Mesenchymal stem cell (in vitro differentiated cells and primary cell): Measurements from ENCODE around the gene PLPP4.

ENCODE experiments used
- DNase-seq: peaks from one replicate; pipeline ENCODE4 v3.0.0-alpha.2; 2013
- H2AFZ ChIP-seq: one replicate; pipeline ENCODE4 v1.6.1; 2013; ENCODE audit warnings: low read depth, mild to moderate bottlenecking, control low read depth, inconsistent platforms, low read length, moderate library complexity
- H2AK5ac ChIP-seq: 2 replicates; pipeline ENCODE4 v1.6.1; 2013; ENCODE audit warnings: low read length, moderate library complexity, mild to moderate bottlenecking, inconsistent platforms; ENCODE audit not compliant: severe bottlenecking
- H2BK120ac ChIP-seq: one replicate; pipeline ENCODE4 v1.6.1; 2013; ENCODE audit warnings: low read depth, mild to moderate bottlenecking, inconsistent platforms, low read length, moderate library complexity
- H2BK12ac ChIP-seq, 2 experiments: one replicate each; pipeline ENCODE4 v1.6.1; 2013; ENCODE audit warnings: inconsistent platforms in 2 of 2, low read length in 2 of 2, mild to moderate bottlenecking in 2 of 2, moderate library complexity in 2 of 2, control low read depth in 1 of 2
- H2BK15ac ChIP-seq: one replicate; pipeline ENCODE4 v1.6.1; 2013; ENCODE audit warnings: mild to moderate bottlenecking, low read depth, inconsistent platforms; ENCODE audit not compliant: poor library complexity, severe bottlenecking
- H2BK5ac ChIP-seq: 2 replicates; pipeline ENCODE4 v1.6.1; 2013; ENCODE audit warnings: low read depth, mild to moderate bottlenecking, low read length, control low read depth, inconsistent platforms; ENCODE audit not compliant: poor library complexity, severe bottlenecking
- H3K14ac ChIP-seq, 2 experiments: one replicate each; pipeline ENCODE4 v1.6.1; 2013; ENCODE audit warnings: inconsistent platforms in 2 of 2, low read length in 2 of 2, control low read depth in 1 of 2, mild to moderate bottlenecking in 1 of 2, moderate library complexity in 1 of 2
- H3K18ac ChIP-seq, 2 experiments: one replicate each; pipeline ENCODE4 v1.6.1; 2013; ENCODE audit warnings: inconsistent platforms in 2 of 2, low read length in 2 of 2, control low read depth in 1 of 2, low read depth in 1 of 2, mild to moderate bottlenecking in 1 of 2
- H3K23ac ChIP-seq, 2 experiments: one replicate each; pipeline ENCODE4 v1.6.1; 2013; ENCODE audit warnings: inconsistent platforms in 2 of 2, low read length in 2 of 2, mild to moderate bottlenecking in 2 of 2, moderate library complexity in 2 of 2, control low read depth in 1 of 2
- H3K27ac ChIP-seq: 2 replicates; pipeline ENCODE4 v1.5.1; 2013; ENCODE audit warnings: mild to moderate bottlenecking, moderate library complexity, low read length, control low read depth, inconsistent platforms; ENCODE audit not compliant: poor library complexity, severe bottlenecking
- H3K27me3 ChIP-seq, 2 experiments: 2 replicates each; pipeline versions ENCODE4 v1.6.1 to v1.7.0; 2013; ENCODE audit warnings: low read length in 2 of 2, mild to moderate bottlenecking in 2 of 2, moderate library complexity in 2 of 2, control low read depth in 1 of 2, inconsistent platforms in 1 of 2; ENCODE audit not compliant: control insufficient read depth in 1 of 2, insufficient read depth in 1 of 2
- H3K36me3 ChIP-seq, 2 experiments: 2 replicates each; pipeline versions ENCODE4 v1.6.1 to v1.7.0; 2013; ENCODE audit warnings: low read length in 2 of 2, control low read depth in 1 of 2, inconsistent platforms in 1 of 2, low read depth in 1 of 2, mild to moderate bottlenecking in 1 of 2; ENCODE audit not compliant: insufficient read depth in 2 of 2, control insufficient read depth in 1 of 2
- H3K4ac ChIP-seq, 2 experiments: one replicate each; pipeline ENCODE4 v1.6.1; 2013; ENCODE audit warnings: inconsistent platforms in 2 of 2, low read length in 2 of 2, mild to moderate bottlenecking in 2 of 2, moderate library complexity in 2 of 2, control low read depth in 1 of 2, low read depth in 1 of 2
- H3K4me1 ChIP-seq: 2 replicates; pipeline ENCODE4 v1.6.1; 2013; ENCODE audit warnings: low read depth, low read length, control low read depth; ENCODE audit not compliant: control insufficient read depth, insufficient read depth
- H3K4me2 ChIP-seq: 2 replicates; pipeline ENCODE4 v1.6.1; 2013; ENCODE audit warnings: low read length, mild to moderate bottlenecking, inconsistent platforms; ENCODE audit not compliant: poor library complexity, severe bottlenecking
- H3K4me3 ChIP-seq, 2 experiments: 2 replicates each; pipeline versions ENCODE4 v1.5.1 to v1.7.0; 2013; ENCODE audit warnings: low read length in 2 of 2, mild to moderate bottlenecking in 2 of 2, control low read depth in 1 of 2, low read depth in 1 of 2; ENCODE audit not compliant: insufficient read depth in 1 of 2
- H3K79me1 ChIP-seq: replicated peaks from 2 replicates; pipeline ENCODE4 v1.6.1; 2013; ENCODE audit warnings: mild to moderate bottlenecking, control low read depth, low read length, inconsistent platforms; ENCODE audit not compliant: poor library complexity, severe bottlenecking
- H3K9ac ChIP-seq: 2 replicates; pipeline ENCODE4 v1.7.0; 2013; ENCODE audit warnings: mild to moderate bottlenecking, low read length, moderate library complexity
- H3K9me3 ChIP-seq: 2 replicates; pipeline ENCODE4 v1.7.0; 2013; ENCODE audit warnings: mild to moderate bottlenecking, low read length; ENCODE audit not compliant: control insufficient read depth
- H4K8ac ChIP-seq: one replicate; pipeline ENCODE4 v1.6.1; 2013; ENCODE audit warnings: inconsistent platforms, mild to moderate bottlenecking, low read length, moderate library complexity
- H4K91ac ChIP-seq: one replicate; pipeline ENCODE4 v1.6.1; 2013; ENCODE audit warnings: mild to moderate bottlenecking, low read length, inconsistent platforms
- WGBS: methylation state at CpG from one replicate; pipeline ENCODE4 v1.1.7; 2013; ENCODE audit warnings: mixed read lengths; 5-methylcytosine and 5-hydroxymethylcytosine counted together

PLPP4 gene

GRCh38 chr10:120570418-120570817 lies 113.4 kb downstream of the PLPP4 start:
- Histone ChIP-seq H3K9me3 (no peaks in the 10 kb centered on the region), H3K9ac (no peak overlapping the region), H2BK5ac (no peak overlapping the region), H3K4me1 (no peaks in the 10 kb centered on the region), H2BK12ac (no peak overlapping the region), H3K36me3 (no peaks in the 10 kb centered on the region), H3K14ac (no peak overlapping the region), H4K8ac (no peak overlapping the region), H4K91ac (no peak overlapping the region), H2BK120ac (no peak overlapping the region), H3K4me3 (no peak overlapping the region), H3K27me3 (no peaks in the 10 kb centered on the region), H2BK15ac (no peak overlapping the region), H2AFZ (no peak overlapping the region), H3K18ac (no peak overlapping the region), H3K4ac (no peak overlapping the region), H3K79me1 (no peaks in the 10 kb centered on the region), H2AK5ac (no peak overlapping the region), H3K4me2 (no peak overlapping the region), H3K27ac (no peak overlapping the region), H3K23ac (no peak overlapping the region)
- WGBS, result 89% methylated on average over 2 of the region's 2 CpGs
- no peak for DNase-seq

- H3K14ac ChIP-seq, result no peak overlapping the region
- H2BK5ac ChIP-seq, result no peak overlapping the region
- no peak overlapping the region for H2BK120ac ChIP-seq
- no peaks in the 10 kb centered on the region for H3K36me3 ChIP-seq
- no peak overlapping the region for H4K8ac ChIP-seq
- no peaks in the 10 kb centered on the region for H3K9me3 ChIP-seq
- no peaks in the 10 kb centered on the region for H3K79me1 ChIP-seq
- no peaks in the 10 kb centered on the region for H3K4me1 ChIP-seq
- no peaks in the 10 kb centered on the region for H3K27me3 ChIP-seq
- H3K9ac ChIP-seq, result no peak overlapping the region
- H3K4ac ChIP-seq, result no peak overlapping the region
- no peak overlapping the region for H3K4me2 ChIP-seq
- H4K91ac ChIP-seq, result no peak overlapping the region
- no peak overlapping the region for H3K27ac ChIP-seq
- H2BK15ac ChIP-seq, result no peak overlapping the region
- no peak overlapping the region for H2AFZ ChIP-seq
- no peak overlapping the region for H3K4me3 ChIP-seq
- no peak overlapping the region for H3K18ac ChIP-seq
- H2AK5ac ChIP-seq, result no peak overlapping the region
- no peak overlapping the region for H3K23ac ChIP-seq
- DNase-seq, result no peak
- no peak overlapping the region for H2BK12ac ChIP-seq
These were observed 114.2 kb downstream of the PLPP4 start for GRCh38 chr10:120571266-120571665.

- Histone ChIP-seq H3K14ac (no peak overlapping the region), H3K27me3 (no peaks in the 10 kb centered on the region), H3K79me1 (no peaks in the 10 kb centered on the region), H3K36me3 (no peaks in the 10 kb centered on the region), H2AFZ (no peak overlapping the region), H3K27ac (no peak overlapping the region), H3K4me2 (no peak overlapping the region), H3K23ac (no peak overlapping the region), H3K4me1 (no peaks in the 10 kb centered on the region), H4K91ac (no peak overlapping the region), H3K9me3 (no peaks in the 10 kb centered on the region), H2BK120ac (no peak overlapping the region), H3K18ac (no peak overlapping the region), H2BK15ac (no peak overlapping the region), H4K8ac (no peak overlapping the region), H3K9ac (no peak overlapping the region), H3K4ac (no peak overlapping the region), H2BK12ac (no peak overlapping the region), H3K4me3 (no peak overlapping the region), H2AK5ac (no peak overlapping the region), H2BK5ac (no peak overlapping the region)
- no CpG with 5 or more reads among the region's 1 CpG for WGBS
- no peak for DNase-seq
These were observed 115.3 kb downstream of the PLPP4 start for GRCh38 chr10:120572307-120572706.

- no peak overlapping the region for H3K18ac ChIP-seq
- no peak overlapping the region for H3K4me2 ChIP-seq
- 86% methylated on average over 2 of the region's 2 CpGs for WGBS
These were observed 116.3 kb downstream of the PLPP4 start for GRCh38 chr10:120573355-120573754.

More at GRCh38 chr10:120573355-120573754, 116.3 kb downstream of the PLPP4 start:
- peak; percentile 5 for DNase-seq
- Histone ChIP-seq H3K9ac (no peak overlapping the region), H3K9me3 (no peaks in the 10 kb centered on the region), H2BK5ac (no peak overlapping the region), H3K36me3 (no peaks in the 10 kb centered on the region), H3K79me1 (no peaks in the 10 kb centered on the region), H3K4ac (no peak overlapping the region), H3K27ac (no peak overlapping the region), H2AK5ac (no peak overlapping the region), H4K91ac (no peak overlapping the region), H2AFZ (no peak overlapping the region), H3K4me3 (no peak overlapping the region), H2BK120ac (no peak overlapping the region), H2BK15ac (no peak overlapping the region), H3K4me1 (no peaks in the 10 kb centered on the region), H3K27me3 (no peaks in the 10 kb centered on the region), H3K23ac (no peak overlapping the region), H4K8ac (no peak overlapping the region), H2BK12ac (no peak overlapping the region), H3K14ac (no peak overlapping the region)
